RWPE1 (cell line): ENCODE data around the gene ANO6.
A peak's percentile ranks its signal among the peaks of the same experiment; 100 is the strongest.
"Not testable (repeated sequence)": the region's sequence is repeated elsewhere in the genome, so short reads cannot be mapped to it uniquely, and the experiment has no call there.

Experiments
- CTCF ChIA-PET: fragments of 350-600 bp; sonication (Branson Sonifier 250); formaldehyde crosslinking; extraction: SDS; loops from one replicate; lab custom pipeline; 2021; lab: Yijun Ruan, JAX
- POLR2A ChIA-PET: fragments of 400-600 bp; formaldehyde crosslinking; extraction: SDS; loops from one replicate; lab custom pipeline; 2020; ENCODE audit warnings: antibody characterized with exemption; ENCODE audit not compliant: low non-redundant PET; lab: Yijun Ruan, JAX
- DNase-seq: peaks from one replicate; pipeline ENCODE4 v3.0.0; 2012; ENCODE audit warnings: low spot score
- H3K27ac ChIP-seq: fragments of 450-650 bp; 2 replicates; pipeline ENCODE4 v1.5.1; 2017
- TF ChIP-seq, protein P1 (sequence below): fragments of 450-650 bp; conservative IDR thresholded peaks from 2 replicates; pipeline ENCODE4 v1.5.1; 2017; ENCODE audit warnings: low read depth, mild to moderate bottlenecking

The ANO6 gene

DNA sequence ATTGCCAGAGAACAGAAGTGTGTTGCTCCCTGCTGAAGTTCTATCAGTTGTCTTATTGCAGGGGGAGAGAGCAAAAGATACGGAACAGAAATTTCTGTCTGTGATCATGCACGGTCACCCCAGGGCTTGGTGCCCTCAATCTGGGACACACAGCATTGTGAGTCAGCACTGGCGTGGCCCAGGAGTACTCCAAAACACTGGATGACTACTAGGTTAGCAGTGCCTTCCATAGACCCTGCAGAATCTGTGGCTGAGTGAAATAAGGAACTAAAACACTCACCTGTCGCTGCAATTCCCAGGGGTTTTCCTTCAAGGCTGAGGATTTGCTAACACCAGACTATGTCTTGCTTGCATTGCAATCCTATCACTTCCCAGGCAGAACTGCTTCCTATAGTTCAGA lies 165.5 kb downstream of the ANO6 start:
- ChIA-PET POLR2A (no interaction called here), CTCF (no interaction called here)
- no peak for DNase-seq
- TF ChIP-seq, protein P1, sequence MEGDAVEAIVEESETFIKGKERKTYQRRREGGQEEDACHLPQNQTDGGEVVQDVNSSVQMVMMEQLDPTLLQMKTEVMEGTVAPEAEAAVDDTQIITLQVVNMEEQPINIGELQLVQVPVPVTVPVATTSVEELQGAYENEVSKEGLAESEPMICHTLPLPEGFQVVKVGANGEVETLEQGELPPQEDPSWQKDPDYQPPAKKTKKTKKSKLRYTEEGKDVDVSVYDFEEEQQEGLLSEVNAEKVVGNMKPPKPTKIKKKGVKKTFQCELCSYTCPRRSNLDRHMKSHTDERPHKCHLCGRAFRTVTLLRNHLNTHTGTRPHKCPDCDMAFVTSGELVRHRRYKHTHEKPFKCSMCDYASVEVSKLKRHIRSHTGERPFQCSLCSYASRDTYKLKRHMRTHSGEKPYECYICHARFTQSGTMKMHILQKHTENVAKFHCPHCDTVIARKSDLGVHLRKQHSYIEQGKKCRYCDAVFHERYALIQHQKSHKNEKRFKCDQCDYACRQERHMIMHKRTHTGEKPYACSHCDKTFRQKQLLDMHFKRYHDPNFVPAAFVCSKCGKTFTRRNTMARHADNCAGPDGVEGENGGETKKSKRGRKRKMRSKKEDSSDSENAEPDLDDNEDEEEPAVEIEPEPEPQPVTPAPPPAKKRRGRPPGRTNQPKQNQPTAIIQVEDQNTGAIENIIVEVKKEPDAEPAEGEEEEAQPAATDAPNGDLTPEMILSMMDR: no peak
- no peak overlapping the region for H3K27ac ChIP-seq

DNA sequence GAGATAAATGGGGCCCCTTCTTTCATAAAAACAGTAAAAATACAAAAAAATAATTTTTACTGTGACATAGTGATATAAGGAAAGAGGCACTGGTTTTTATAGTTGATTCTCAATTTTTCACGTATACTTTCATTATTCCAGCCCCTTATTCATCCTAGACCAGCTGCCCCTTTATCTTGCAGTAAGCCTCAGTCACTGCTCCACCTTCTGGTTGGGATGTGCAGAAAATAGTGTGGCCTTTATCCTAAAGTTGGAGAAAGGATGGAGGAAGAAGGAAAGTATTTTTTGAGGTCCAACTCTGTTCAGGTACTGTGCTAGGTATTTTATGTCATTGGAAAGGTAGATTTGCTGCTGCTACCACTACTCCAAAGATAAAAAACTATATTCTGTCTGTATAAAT lies 172.7 kb downstream of the ANO6 start:
- CTCF ChIA-PET: interaction anchor here (0.6 to 1.6 kb wide), 7 partner anchors 17 to 218 kb away, joined by 3 to 8 read pairs (median 3); partner anchors contain the start of gene ANO6
- no peak overlapping the region for H3K27ac ChIP-seq
- TF ChIP-seq, protein P1: peak; percentile 53
- POLR2A ChIA-PET: no interaction called here
- DNase-seq: peak; percentile 41

DNA sequence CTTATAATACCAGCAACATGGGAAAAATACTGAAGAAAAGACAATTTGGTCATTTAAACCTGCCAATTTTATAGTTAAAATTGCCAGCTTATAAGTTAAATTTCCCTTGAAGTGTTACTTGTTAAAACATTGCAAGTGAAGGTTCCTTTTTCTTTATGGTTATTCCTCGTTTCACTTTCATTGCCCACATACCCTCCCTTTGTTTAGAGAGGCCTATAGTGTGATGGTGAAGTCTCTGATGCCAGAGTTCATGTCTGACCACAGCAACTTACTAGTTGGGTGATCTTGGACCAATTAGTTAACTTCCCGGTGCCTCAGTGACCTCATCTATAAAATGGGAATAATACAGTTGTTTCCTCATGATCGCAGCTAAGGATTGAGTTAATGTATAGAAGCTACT lies 173.5 kb downstream of the ANO6 start:
- no peak overlapping the region for H3K27ac ChIP-seq
- ChIA-PET CTCF (interaction anchor here (0.6 to 1.6 kb wide), 3 partner anchors 174 to 219 kb away, joined by 3 to 8 read pairs (median 4); partner anchors contain the start of gene ANO6), POLR2A (no interaction called here)
- no peak for DNase-seq
- TF ChIP-seq, protein P1: no peak

DNA sequence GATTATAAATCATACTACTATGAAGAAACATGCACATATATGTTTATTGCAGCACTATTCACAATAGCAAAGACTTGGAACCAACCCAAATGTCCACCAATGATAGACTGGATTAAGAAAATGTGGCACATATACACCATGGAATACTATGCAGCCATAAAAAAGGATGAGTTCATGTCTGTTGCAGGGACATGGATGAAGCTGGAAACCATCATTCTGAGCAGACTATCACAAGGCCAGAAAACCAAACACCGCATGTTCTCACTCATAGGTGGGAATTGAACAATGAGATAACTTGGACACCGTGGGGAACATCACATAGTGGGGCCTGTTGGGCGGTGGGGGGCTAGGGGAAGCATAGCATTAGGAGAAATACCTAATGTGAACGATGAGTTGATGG lies 181.6 kb downstream of the ANO6 start:
- CTCF ChIA-PET, POLR2A ChIA-PET, DNase-seq, H3K27ac ChIP-seq: not testable (repeated sequence)

DNA sequence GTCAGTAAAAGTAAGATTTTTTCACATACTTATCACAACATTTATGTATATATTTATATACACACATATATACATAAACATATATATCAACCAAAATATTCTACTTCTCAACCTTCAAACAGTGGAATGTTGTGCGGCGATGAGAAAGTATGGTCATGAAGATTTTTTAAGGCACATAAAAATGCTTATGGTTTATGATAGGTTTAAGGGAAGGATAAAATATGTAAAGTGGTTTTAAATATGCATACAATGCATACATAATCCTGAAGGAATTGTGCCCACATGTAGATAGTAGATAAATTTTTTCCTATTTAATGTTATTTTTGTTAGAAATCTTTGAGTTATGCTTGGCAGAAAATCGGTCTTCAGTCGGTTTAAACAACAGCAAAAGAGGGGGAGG lies 182.7 kb downstream of the ANO6 start:
- CTCF ChIA-PET: interaction anchor here (0.6 kb wide), 1 partner anchor 257 kb away, joined by 4 read pairs; no protein-coding TSS in a partner anchor
- H3K27ac ChIP-seq: no peak overlapping the region
- TF ChIP-seq, protein P1: no peak

DNA sequence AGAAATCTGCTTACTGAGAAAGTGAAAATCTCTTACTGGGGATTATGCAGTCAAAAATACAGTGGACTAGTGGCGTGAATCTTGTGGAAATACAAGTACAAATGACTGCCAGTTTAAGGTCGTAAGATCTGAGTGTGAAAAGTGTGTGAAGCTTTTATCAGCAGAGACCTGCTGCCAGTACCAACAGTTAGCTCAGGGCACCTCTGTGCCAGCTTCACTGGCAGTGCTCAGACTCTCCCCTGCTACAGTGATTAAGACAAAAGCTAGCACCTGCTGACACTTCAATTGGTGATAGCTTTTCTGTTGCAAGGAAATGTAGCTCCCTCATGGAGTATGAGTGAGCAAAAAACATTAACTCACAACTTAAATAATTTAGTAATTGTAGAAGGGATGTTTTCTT lies 185.1 kb downstream of the ANO6 start:
- POLR2A ChIA-PET: no interaction called here
- CTCF ChIA-PET: no interaction called here
- TF ChIP-seq, protein P1: no peak
- no peak overlapping the region for H3K27ac ChIP-seq
- DNase-seq: no peak

More for the DNA sequence above, 182.7 kb downstream of the ANO6 start:
- no peak for DNase-seq
- POLR2A ChIA-PET: no interaction called here

DNA sequence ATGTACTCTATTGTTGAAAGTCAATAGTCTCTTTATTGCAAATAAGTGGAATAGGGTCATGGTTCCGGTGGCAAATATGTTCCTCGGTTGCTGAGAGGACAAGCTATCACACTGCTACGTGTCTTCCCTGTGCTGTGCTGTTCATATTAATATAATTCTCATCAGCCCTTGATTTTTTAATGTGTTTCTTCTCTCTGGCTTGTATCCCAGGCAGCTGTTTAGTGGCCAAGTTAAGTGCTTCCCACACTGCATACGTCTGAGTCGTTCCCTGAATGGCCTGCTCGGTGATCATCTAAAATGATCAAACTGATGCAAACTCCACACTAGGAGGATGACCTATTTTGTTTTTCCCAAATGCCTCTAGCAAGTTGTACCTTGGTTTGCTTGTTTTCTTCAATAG lies 186.4 kb downstream of the ANO6 start:
- POLR2A ChIA-PET: no interaction called here
- CTCF ChIA-PET: interaction anchor here (0.6 to 0.9 kb wide), 2 partner anchors 129 to 232 kb away, joined by 3 read pairs; no protein-coding TSS in a partner anchor
- H3K27ac ChIP-seq: no peak overlapping the region
- TF ChIP-seq, protein P1: no peak
- DNase-seq: no peak
